Parathyroid adenoma (tissue), 2 donors: ENCODE results near the gene SUSD6.
A peak's percentile ranks its signal among the peaks of the same experiment; 100 is the strongest.
"Not testable (repeated sequence)": the region's sequence is repeated elsewhere in the genome, so short reads cannot be mapped to it uniquely, and the experiment has no call there.

Experiments used
- H2AFZ ChIP-seq: fragments of 300-600 bp; sonication (generic); one replicate; pipeline ENCODE4 v1.7.0; 2017; ENCODE audit warnings: antibody characterized with exemption, mild to moderate bottlenecking
- H3K27ac ChIP-seq: fragments of 300-600 bp; sonication (generic); one replicate; pipeline ENCODE4 v1.7.0; 2017
- H3K27me3 ChIP-seq: fragments of 300-600 bp; sonication (generic); one replicate; pipeline ENCODE4 v1.7.0; 2017; ENCODE audit warnings: low read length; ENCODE audit not compliant: control insufficient read depth, insufficient read depth
- H3K36me3 ChIP-seq: fragments of 300-600 bp; sonication (generic); one replicate; pipeline ENCODE4 v1.7.0; 2017; ENCODE audit warnings: low read length; ENCODE audit not compliant: control insufficient read depth, insufficient read depth
- H3K4me1 ChIP-seq: fragments of 300-600 bp; sonication (generic); one replicate; pipeline ENCODE4 v1.7.0; 2017; ENCODE audit warnings: control low read depth
- H3K4me2 ChIP-seq: fragments of 300-600 bp; sonication (generic); one replicate; pipeline ENCODE4 v1.7.0; 2017; ENCODE audit warnings: low read length
- H3K4me3 ChIP-seq: fragments of 300-600 bp; sonication (generic); one replicate; pipeline ENCODE4 v1.7.0; 2017; ENCODE audit warnings: low read depth, low read length
- H3K79me2 ChIP-seq: fragments of 300-600 bp; sonication (generic); one replicate; pipeline ENCODE4 v1.7.0; 2017; ENCODE audit warnings: control low read depth
- H3K9ac ChIP-seq: fragments of 300-600 bp; sonication (generic); one replicate; pipeline ENCODE4 v1.7.0; 2017; ENCODE audit warnings: mild to moderate bottlenecking
- H3K9me3 ChIP-seq: fragments of 300-600 bp; sonication (generic); one replicate; pipeline ENCODE4 v1.7.0; 2017; ENCODE audit warnings: low read length; ENCODE audit not compliant: control insufficient read depth
- TF ChIP-seq, protein P1 (sequence below): fragments of 300-600 bp; sonication (generic); IDR thresholded peaks from one replicate; pipeline ENCODE4 v1.7.0; 2017; ENCODE audit warnings: antibody characterized with exemption, mild to moderate bottlenecking
- donor health status: primary hyperparathyroidism.

The SUSD6 gene

DNA sequence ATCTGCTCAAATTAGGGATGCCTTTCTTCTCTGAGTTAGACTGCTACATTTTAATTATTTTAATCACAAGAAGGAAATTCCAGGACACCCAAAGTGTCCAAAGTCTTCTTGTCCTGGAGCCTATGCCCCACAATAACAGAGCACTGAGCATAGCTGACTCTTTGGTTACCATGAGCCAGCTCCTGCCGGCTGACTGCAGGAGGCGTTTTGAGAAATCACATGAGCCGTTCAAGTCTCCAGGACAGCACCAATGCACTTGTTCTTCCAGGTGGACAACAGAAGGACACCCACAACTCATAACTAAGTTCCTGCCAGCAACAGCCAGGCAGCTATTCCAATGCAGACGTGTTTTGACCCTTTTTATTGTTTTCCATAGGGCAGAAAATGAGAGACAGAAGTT, 109.5 kb downstream of the SUSD6 start:
- H3K36me3 ChIP-seq: no peaks in the 10 kb centered on the region
- H3K4me3 ChIP-seq: no peak overlapping the region
- TF ChIP-seq, protein P1, sequence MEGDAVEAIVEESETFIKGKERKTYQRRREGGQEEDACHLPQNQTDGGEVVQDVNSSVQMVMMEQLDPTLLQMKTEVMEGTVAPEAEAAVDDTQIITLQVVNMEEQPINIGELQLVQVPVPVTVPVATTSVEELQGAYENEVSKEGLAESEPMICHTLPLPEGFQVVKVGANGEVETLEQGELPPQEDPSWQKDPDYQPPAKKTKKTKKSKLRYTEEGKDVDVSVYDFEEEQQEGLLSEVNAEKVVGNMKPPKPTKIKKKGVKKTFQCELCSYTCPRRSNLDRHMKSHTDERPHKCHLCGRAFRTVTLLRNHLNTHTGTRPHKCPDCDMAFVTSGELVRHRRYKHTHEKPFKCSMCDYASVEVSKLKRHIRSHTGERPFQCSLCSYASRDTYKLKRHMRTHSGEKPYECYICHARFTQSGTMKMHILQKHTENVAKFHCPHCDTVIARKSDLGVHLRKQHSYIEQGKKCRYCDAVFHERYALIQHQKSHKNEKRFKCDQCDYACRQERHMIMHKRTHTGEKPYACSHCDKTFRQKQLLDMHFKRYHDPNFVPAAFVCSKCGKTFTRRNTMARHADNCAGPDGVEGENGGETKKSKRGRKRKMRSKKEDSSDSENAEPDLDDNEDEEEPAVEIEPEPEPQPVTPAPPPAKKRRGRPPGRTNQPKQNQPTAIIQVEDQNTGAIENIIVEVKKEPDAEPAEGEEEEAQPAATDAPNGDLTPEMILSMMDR: no peak
- no peaks in the 10 kb centered on the region for H3K27me3 ChIP-seq
- H3K9me3 ChIP-seq: no peaks in the 10 kb centered on the region
- H2AFZ ChIP-seq: no peak overlapping the region
- no peak overlapping the region for H3K27ac ChIP-seq
- no peak overlapping the region for H3K9ac ChIP-seq
- no peak overlapping the region for H3K4me2 ChIP-seq
- no peaks in the 10 kb centered on the region for H3K4me1 ChIP-seq
- H3K79me2 ChIP-seq: no peaks in the 10 kb centered on the region

DNA sequence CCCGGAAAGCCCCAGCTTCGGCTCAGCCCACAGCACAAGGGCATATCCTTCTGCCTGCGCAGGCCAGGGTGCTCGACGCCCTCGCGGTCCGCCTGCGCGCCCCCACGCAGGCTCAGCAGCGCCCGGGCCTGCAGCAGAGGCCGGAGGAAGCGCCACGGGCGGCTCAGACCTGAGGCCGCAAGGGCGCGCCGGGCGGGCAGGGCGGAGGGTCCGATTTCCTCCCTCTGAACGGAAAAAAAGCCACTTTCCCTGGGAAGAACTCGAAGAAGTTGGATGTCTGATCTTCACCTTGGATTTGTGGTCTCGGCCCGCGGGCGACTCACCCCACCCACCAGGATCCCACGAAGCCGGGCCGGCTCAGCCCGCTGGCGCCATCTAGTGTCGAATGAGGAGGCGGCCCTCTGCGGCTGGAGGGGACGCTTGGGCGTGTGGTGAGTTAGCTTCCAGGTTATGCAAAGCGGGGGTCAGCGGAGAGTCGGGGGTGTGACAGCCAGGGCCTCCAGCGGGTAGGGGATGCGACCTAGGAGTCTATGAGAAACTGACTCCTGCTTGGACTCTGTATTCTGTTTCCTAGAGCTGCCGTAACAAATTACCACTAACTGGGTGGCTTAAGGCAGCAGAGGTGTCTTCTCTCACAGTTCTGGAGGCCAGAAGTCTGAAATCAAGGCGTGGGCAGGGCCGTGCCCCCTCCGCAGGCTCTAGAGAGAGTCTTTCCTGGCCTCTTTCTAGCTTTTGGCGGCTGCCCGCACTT, 115.5 kb downstream of the SUSD6 start:
- H3K4me1 ChIP-seq: no peaks in the 10 kb centered on the region
- no peak overlapping the region for H3K9ac ChIP-seq
- peak overlapping the region; percentile 44 for H3K4me3 ChIP-seq
- peak overlapping the region; percentile 80 for H2AFZ ChIP-seq
- H3K27ac ChIP-seq: no peak overlapping the region
- no peaks in the 10 kb centered on the region for H3K9me3 ChIP-seq
- H3K79me2 ChIP-seq: no peaks in the 10 kb centered on the region
- no peaks in the 10 kb centered on the region for H3K36me3 ChIP-seq
- peak overlapping the region; percentile 51 for H3K4me2 ChIP-seq
- TF ChIP-seq, protein P1: peak; percentile 99
- H3K27me3 ChIP-seq: no peaks in the 10 kb centered on the region

DNA sequence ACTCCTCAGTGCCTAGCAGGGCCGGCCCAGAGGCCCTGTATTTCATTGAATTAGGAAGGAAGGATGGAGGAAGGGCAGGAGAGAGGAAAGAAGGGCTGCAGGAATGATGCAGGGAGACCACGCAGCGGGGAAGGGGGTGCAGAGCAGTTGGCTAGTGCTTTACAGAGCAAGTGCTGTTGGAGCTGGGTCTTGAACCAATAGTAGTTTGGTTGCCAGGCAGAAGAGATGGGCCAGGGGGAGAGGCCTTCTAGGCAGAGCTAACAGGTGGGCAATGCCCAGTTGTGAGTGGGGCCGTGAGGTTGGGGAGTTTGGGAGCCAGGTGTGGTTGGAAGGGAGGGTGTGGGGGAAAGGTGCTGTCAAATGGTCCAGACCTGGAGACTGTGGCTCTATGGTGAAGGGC, 116.5 kb downstream of the SUSD6 start:
- no peaks in the 10 kb centered on the region for H3K79me2 ChIP-seq
- H3K27ac ChIP-seq: no peak overlapping the region
- H3K36me3 ChIP-seq: no peaks in the 10 kb centered on the region
- no peaks in the 10 kb centered on the region for H3K9me3 ChIP-seq
- H3K4me1 ChIP-seq: no peaks in the 10 kb centered on the region
- no peak overlapping the region for H3K9ac ChIP-seq
- no peak overlapping the region for H3K4me2 ChIP-seq
- no peaks in the 10 kb centered on the region for H3K27me3 ChIP-seq
- no peak overlapping the region for H2AFZ ChIP-seq
- H3K4me3 ChIP-seq: no peak overlapping the region
- TF ChIP-seq, protein P1: no peak

DNA sequence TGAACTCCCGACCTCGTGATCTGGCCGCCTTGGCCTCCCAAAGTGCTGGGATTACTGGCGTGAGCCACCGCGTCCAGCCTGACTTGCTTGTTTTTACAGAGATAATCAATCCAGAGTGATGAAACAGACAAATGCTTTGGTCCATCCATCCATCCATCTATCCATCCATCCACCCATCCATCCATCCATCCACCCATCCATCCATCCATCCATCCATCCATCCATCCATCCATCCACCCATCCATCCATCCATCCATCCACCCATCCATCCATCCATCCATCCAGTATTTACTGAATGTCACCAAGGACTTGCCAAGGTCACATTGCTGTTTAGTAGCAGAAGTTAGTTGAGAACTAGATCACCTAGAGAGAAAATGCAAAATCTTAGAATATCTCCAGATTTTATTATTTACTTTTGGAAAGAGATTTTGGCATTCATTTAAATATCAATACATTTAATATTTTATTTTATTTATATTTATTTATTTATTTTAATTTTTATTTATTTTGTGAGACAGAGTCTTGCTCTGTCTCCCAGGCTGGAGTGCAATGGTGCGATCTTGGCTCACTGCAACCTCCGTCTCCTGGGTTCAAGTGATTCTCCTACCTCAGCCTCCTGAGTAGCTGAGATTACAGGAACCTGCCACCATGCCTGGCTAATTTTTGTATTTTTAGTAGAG, 120.7 kb downstream of the SUSD6 start:
- not testable (repeated sequence) for H3K27me3 ChIP-seq, H3K9ac ChIP-seq, H3K36me3 ChIP-seq, H3K79me2 ChIP-seq, H2AFZ ChIP-seq, H3K4me1 ChIP-seq, H3K27ac ChIP-seq, H3K9me3 ChIP-seq, H3K4me3 ChIP-seq, H3K4me2 ChIP-seq

DNA sequence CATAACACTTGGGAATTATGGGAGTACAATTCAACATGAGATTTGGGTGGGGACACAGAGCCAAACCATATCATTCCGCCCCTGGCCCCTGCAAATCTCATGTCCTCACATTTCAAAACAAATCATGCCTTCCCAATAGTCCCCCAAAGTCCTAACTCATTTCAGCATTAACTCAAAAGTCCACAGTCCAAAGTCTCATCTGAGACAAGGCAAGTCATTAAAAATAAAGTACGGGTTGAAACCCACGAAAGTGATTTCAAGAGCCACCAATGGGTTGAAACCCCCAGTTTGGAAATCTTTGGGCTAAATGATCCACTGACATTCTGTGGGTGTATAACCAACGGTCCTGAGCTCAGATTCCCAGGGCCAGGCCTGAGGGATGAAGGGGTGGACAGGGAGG, 125.0 kb downstream of the SUSD6 start:
- H3K27ac ChIP-seq, H2AFZ ChIP-seq, H3K4me2 ChIP-seq, H3K9me3 ChIP-seq, H3K27me3 ChIP-seq, H3K36me3 ChIP-seq, H3K4me3 ChIP-seq, H3K9ac ChIP-seq, H3K79me2 ChIP-seq, H3K4me1 ChIP-seq: not testable (repeated sequence)
